ENCODE results near the gene ASXL1. TPM values are rescaled to one million over a fixed set of nuclear protein-coding genes. Genes with fewer than 3 reads are reported as not detected.
A peak's percentile ranks its signal among the peaks of the same experiment; 100 is the strongest.
"Not testable (repeated sequence)": the region's sequence is repeated elsewhere in the genome, so short reads cannot be mapped to it uniquely, and the experiment has no call there.

ASXL1 gene
- total RNA-seq, 4 donors from 2014 or later = 43.5 to 79.8 (median 58.4) TPM

- no peak for TF ChIP-seq POLR2A (IDR thresholded peaks at IDR 0.05)
- Histone ChIP-seq H3K27ac (no peak overlapping the region), H3K4me3 (no peak overlapping the region), H3K27me3 (no peaks in the 10 kb centered on the region), H3K36me3 (no peaks in the 10 kb centered on the region), H3K9me3 (no peaks in the 10 kb centered on the region), H3K4me1 (peaks cover 0 to 19% (median 13%) of the 10 kb centered on the region in 3 donors)
- 75 to 95% methylated on average over 2 to 3 of the region's 6 CpGs for WGBS, 2 donors (ENCODE audit: low coverage in 1 of 2)
- ATAC-seq = no peak
These were observed 4.2 kb upstream of the ASXL1 start for GRCh38 chr20:32353848-32354496.

- Histone ChIP-seq H3K4me3 (no peak overlapping the region), H3K27me3 (no peaks in the 10 kb centered on the region), H3K4me1 (peaks cover 0 to 24% (median 13%) of the 10 kb centered on the region in 3 donors), H3K9me3 (no peaks in the 10 kb centered on the region), H3K27ac (peak overlapping the region in 1 of 4 donors; percentile 5), H3K36me3 (no peaks in the 10 kb centered on the region)
- 40 to 41% methylated on average over 2 of the region's 2 CpGs for WGBS, 2 donors (ENCODE audit: low coverage in 1 of 2)
- ATAC-seq = no peak
- no peak for TF ChIP-seq CTCF (IDR thresholded peaks at IDR 0.05)
- TF ChIP-seq POLR2AphosphoS5 (IDR thresholded peaks at IDR 0.05) = no peak
- no peak for TF ChIP-seq EP300 (IDR thresholded peaks at IDR 0.05)
- TF ChIP-seq POLR2A (IDR thresholded peaks at IDR 0.05) = no peak
These were observed 3.3 kb upstream of the ASXL1 start for GRCh38 chr20:32354592-32355416.

- no peak for TF ChIP-seq CTCF (IDR thresholded peaks at IDR 0.05)
- no peak for TF ChIP-seq POLR2AphosphoS5 (IDR thresholded peaks at IDR 0.05)
- TF ChIP-seq POLR2A (IDR thresholded peaks at IDR 0.05) = no peak
- no peak for TF ChIP-seq EP300 (IDR thresholded peaks at IDR 0.05)
- no peak overlapping the region for H3K4me3 ChIP-seq
- 69 to 74% methylated on average over 4 to 5 of the region's 6 CpGs for WGBS, 2 donors (ENCODE audit: low coverage in 1 of 2)
- H3K27me3 ChIP-seq = no peaks in the 10 kb centered on the region
- H3K4me1 ChIP-seq = peaks cover 0 to 30% (median 13%) of the 10 kb centered on the region in 3 donors
- H3K9me3 ChIP-seq = no peaks in the 10 kb centered on the region
- no peak for ATAC-seq
- peak overlapping the region in 2 of 4 donors; percentile 52 to 99 for H3K27ac ChIP-seq
- H3K36me3 ChIP-seq = no peaks in the 10 kb centered on the region
These were observed 2.7 kb upstream of the ASXL1 start for GRCh38 chr20:32355417-32355841.

GRCh38 chr20:32355907-32356621, 2.1 kb upstream of the ASXL1 start:
- Histone ChIP-seq H3K27ac (peak overlapping the region in 2 of 4 donors; percentile 52 to 99), H3K4me1 (peaks cover 0 to 36% (median 13%) of the 10 kb centered on the region in 3 donors)
- H3K4me3 ChIP-seq, ATAC-seq, H3K27me3 ChIP-seq, H3K36me3 ChIP-seq, H3K9me3 ChIP-seq: not testable (repeated sequence)
- WGBS, 2 donors (ENCODE audit: low coverage in 1 of 2) = 69 to 92% methylated on average over 6 of the region's 7 CpGs

- TF ChIP-seq EP300 (IDR thresholded peaks at IDR 0.05) = no peak
- H3K4me1 ChIP-seq = peaks cover 0 to 43% (median 13%) of the 10 kb centered on the region in 3 donors
- no peaks in the 10 kb centered on the region for H3K27me3 ChIP-seq
- no peak for ATAC-seq
- H3K9me3 ChIP-seq = no peaks in the 10 kb centered on the region
- no peaks in the 10 kb centered on the region for H3K36me3 ChIP-seq
- peak overlapping the region; percentile 73 to 95 for H3K4me3 ChIP-seq
- WGBS, 2 donors (ENCODE audit: low coverage in 1 of 2) = 8 to 16% methylated on average over 7 to 13 of the region's 13 CpGs
- peak overlapping the region; percentile 93 to 99 (median 98) for H3K27ac ChIP-seq
These were observed 1.3 kb upstream of the ASXL1 start for GRCh38 chr20:32356622-32357374.

Measured in gastroesophageal sphincter (tissue), 4 donors.